ENCODE data around the gene FAF1. TPM values are rescaled to one million over a fixed set of nuclear protein-coding genes. Genes with fewer than 3 reads are reported as not detected.

FAF1 gene
- total and polyA plus RNA-seq, 9 of the 15 experiments (the other 6 are each of a cell fraction or from before 2014, with no cell fraction given), result 48.7 to 225 (median 118) TPM

GRCh38 chr1:50720457-50721053 is 239.5 kb downstream of the FAF1 start (continued):
- TF ChIP-seq E2F8 (IDR thresholded peaks at IDR 0.05; ENCODE audit: low read depth, partially characterized antibody) (no peak), MTA1 (IDR thresholded peaks at IDR 0.05; ENCODE audit: borderline replicate concordance) (peak; percentile 51), ZNF511 (CRISPR knock-in tag; IDR thresholded peaks at IDR 0.05) (no peak), SREBF2 (CRISPR knock-in tag; IDR thresholded peaks at IDR 0.05) (no peak), ZNF512 (tag; IDR thresholded peaks at IDR 0.05) (no peak), USF1 (CRISPR knock-in tag; IDR thresholded peaks at IDR 0.05) (no peak), ZBTB40 (IDR thresholded peaks at IDR 0.05) (no peak), ZBTB40 (CRISPR knock-in tag; IDR thresholded peaks at IDR 0.05) (no peak), RFX7 (CRISPR knock-in tag; IDR thresholded peaks at IDR 0.05) (no peak), CAMTA2 (CRISPR knock-in tag; conservative IDR thresholded peaks at IDR 0.05) (no peak), ZNF778 (CRISPR knock-in tag; IDR thresholded peaks at IDR 0.05) (no peak), ZBTB26 (CRISPR knock-in tag; IDR thresholded peaks at IDR 0.05) (no peak)

Measured in K562 (cell line).